HEK293T (cell line): ENCODE results near the gene ACTR10.

Experiments
- CTCF ChIA-PET: fragments of 350-600 bp; formaldehyde crosslinking; extraction: SDS; loops from one replicate; lab custom pipeline; 2021; ENCODE audit warnings: antibody characterized with exemption, inconsistent platforms; lab: Yijun Ruan, JAX
- POLR2A ChIA-PET: fragments of 350-600 bp; formaldehyde crosslinking; extraction: SDS; loops from one replicate; lab custom pipeline; 2020; ENCODE audit warnings: antibody characterized with exemption, inconsistent platforms; lab: Yijun Ruan, JAX
- DNase-seq: peaks from one replicate; pipeline ENCODE4 v3.0.0; 2012; ENCODE audit warnings: mixed read lengths; ENCODE audit errors: extremely low spot score
- ARNT ChIP-seq: fragments of 450-650 bp; IDR thresholded peaks from 2 replicates; pipeline ENCODE4 v1.6.1; 2017; ENCODE audit warnings: mild to moderate bottlenecking
- BHLHE40 ChIP-seq: fragments of 450-650 bp; IDR thresholded peaks from 2 replicates; pipeline ENCODE4 v1.6.1; 2016; ENCODE audit warnings: mild to moderate bottlenecking, moderate library complexity, borderline replicate concordance
- CTBP1 ChIP-seq: fragments of 450-650 bp; IDR thresholded peaks from 2 replicates; pipeline ENCODE4 v1.6.1; 2016; ENCODE audit warnings: borderline replicate concordance
- ELF4 ChIP-seq: fragments of 450-650 bp; IDR thresholded peaks from 2 replicates; pipeline ENCODE4 v1.6.1; 2017; ENCODE audit warnings: antibody characterized with exemption
- FOXA1 ChIP-seq: fragments of 450-650 bp; IDR thresholded peaks from 2 replicates; pipeline ENCODE4 v1.6.1; 2016; ENCODE audit warnings: mild to moderate bottlenecking
- FOXK2 ChIP-seq: fragments of 450-650 bp; IDR thresholded peaks from 2 replicates; pipeline ENCODE4 v1.6.1; 2016; ENCODE audit warnings: mild to moderate bottlenecking
- FOXM1 ChIP-seq: fragments of 450-650 bp; IDR thresholded peaks from 2 replicates; pipeline ENCODE4 v1.6.1; 2017; ENCODE audit warnings: mild to moderate bottlenecking, borderline replicate concordance
- HDGF ChIP-seq: fragments of 450-650 bp; IDR thresholded peaks from 2 replicates; pipeline ENCODE4 v1.6.1; 2017; ENCODE audit warnings: antibody characterized with exemption, borderline replicate concordance
- L3MBTL2 ChIP-seq: fragments of 450-650 bp; conservative IDR thresholded peaks from 2 replicates; pipeline ENCODE4 v1.6.1; 2016; ENCODE audit warnings: mild to moderate bottlenecking
- LEF1 ChIP-seq: fragments of 450-650 bp; IDR thresholded peaks from 2 replicates; pipeline ENCODE4 v1.6.1; 2017; ENCODE audit warnings: mild to moderate bottlenecking, borderline replicate concordance
- NFRKB ChIP-seq: fragments of 450-650 bp; IDR thresholded peaks from 2 replicates; pipeline ENCODE4 v1.6.1; 2016; ENCODE audit warnings: mild to moderate bottlenecking, moderate library complexity
- SP1 ChIP-seq: fragments of 450-650 bp; IDR thresholded peaks from 2 replicates; pipeline ENCODE4 v1.6.1; 2017
- SUZ12 ChIP-seq: fragments of 450-650 bp; IDR thresholded peaks from 2 replicates; pipeline ENCODE4 v1.6.1; 2016; ENCODE audit warnings: mild to moderate bottlenecking
- TARDBP ChIP-seq: fragments of 450-650 bp; IDR thresholded peaks from 2 replicates; pipeline ENCODE4 v1.6.1; 2016
- ZNF384 ChIP-seq: fragments of 450-650 bp; IDR thresholded peaks from 2 replicates; pipeline ENCODE4 v1.6.1; 2016
- TF ChIP-seq, protein P1 (sequence below): fragments of 450-650 bp; IDR thresholded peaks from 2 replicates; pipeline ENCODE4 v1.6.1; 2016

ACTR10 gene

GRCh38 chr14:58270628-58271027 lies 70.7 kb downstream of the ACTR10 start:
- POLR2A ChIA-PET = no interaction called here
- CTCF ChIA-PET = no interaction called here
- DNase-seq = no peak
- TF ChIP-seq ARNT (no peak), CTBP1 (no peak), SUZ12 (no peak), ELF4 (no peak), NFRKB (no peak), ZNF384 (no peak), L3MBTL2 (no peak), FOXK2 (no peak), LEF1 (no peak), TARDBP (no peak), SP1 (no peak), FOXM1 (no peak), FOXA1 (no peak), HDGF (no peak), BHLHE40 (no peak)
- TF ChIP-seq, protein P1, sequence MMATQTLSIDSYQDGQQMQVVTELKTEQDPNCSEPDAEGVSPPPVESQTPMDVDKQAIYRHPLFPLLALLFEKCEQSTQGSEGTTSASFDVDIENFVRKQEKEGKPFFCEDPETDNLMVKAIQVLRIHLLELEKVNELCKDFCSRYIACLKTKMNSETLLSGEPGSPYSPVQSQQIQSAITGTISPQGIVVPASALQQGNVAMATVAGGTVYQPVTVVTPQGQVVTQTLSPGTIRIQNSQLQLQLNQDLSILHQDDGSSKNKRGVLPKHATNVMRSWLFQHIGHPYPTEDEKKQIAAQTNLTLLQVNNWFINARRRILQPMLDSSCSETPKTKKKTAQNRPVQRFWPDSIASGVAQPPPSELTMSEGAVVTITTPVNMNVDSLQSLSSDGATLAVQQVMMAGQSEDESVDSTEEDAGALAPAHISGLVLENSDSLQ = no peak

DNA sequence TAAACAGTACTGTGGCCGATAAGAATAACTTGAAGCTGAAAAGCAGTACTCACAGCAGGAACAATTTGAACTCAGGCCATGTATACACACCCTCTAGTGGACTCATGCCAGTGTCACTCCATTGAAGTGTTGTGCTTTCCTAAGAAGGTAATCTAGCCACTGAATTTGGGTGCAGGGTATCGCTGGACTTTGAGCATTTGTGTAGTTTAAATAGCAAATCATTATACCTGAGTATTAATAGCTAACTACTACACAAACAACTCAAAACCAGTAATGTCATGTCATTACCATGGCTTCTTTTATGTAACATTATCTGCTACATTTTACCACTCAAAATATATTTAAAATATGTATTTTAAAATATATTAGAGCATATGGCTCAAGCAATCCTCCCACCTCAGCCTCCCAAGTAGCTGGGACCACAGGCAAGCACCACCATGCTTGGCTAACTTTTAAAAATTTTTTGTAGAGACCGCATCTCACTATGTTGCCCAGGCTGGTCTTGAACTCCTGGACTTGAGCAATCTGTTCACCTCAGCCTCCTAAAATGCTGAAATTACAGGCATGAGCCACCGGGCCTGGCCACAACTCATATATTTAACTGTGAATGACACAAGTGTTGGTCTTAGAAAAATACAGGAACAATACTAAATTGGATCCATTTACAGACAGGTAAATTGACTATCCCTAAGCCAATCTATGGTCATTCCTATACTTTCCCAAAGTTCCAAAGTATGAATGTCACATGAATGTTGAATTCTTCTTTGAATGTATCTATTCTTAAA lies 72.8 kb downstream of the ACTR10 start:
- ChIA-PET CTCF (no interaction called here), POLR2A (interaction anchor here (0.7 to 4.6 kb wide), 2 partner anchors 25 to 28 kb away, joined by 3 to 21 read pairs; partner anchors contain the start of genes ARID4A and PSMA3)
- TF ChIP-seq SUZ12 (no peak), ARNT (no peak), ELF4 (no peak)
- peak; percentile 17 for DNase-seq

GRCh38 chr14:58274881-58275280 lies 74.9 kb downstream of the ACTR10 start:
- CTCF ChIA-PET = interaction anchor here (1.1 kb wide), 1 partner anchor 8 kb away, joined by 3 read pairs; no protein-coding TSS in a partner anchor
- no peak for DNase-seq
- POLR2A ChIA-PET = interaction anchor here (4.6 kb wide), 1 partner anchor 23 kb away, joined by 21 read pairs; the partner anchor contains the start of gene ARID4A
- TF ChIP-seq, protein P1 = no peak
- no peak for TF ChIP-seq SUZ12
- no peak for TF ChIP-seq ELF4

DNA sequence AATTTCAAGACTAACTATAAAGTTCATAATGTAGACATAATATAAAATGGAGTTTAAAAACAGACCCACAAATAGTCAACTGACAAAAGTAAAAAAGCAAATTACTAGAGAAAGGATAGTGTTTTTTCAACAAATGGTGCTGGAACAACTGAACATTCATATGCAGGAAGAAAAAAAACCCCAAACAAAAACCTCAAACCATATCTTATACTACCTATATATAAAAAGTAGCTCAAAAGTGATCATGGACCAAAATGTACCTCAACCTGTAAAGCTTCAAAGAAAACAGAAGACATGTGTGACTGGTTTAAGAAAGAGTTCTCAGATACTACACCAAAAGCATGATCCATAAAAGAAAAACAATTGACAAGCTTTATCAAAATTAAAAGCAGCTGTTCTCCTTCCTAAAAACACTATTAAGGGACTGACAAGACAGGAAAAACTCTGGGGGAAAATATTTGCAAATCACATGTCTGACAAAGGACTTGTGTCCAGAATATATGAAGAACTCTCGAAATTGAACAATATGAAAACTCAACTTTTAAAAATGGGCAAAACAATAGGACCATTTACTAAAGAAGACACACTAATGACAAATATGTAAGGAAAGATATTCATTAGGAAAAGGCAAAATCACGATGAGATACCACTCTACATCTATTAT lies 75.7 kb downstream of the ACTR10 start:
- ChIA-PET CTCF (interaction anchor here (1.1 kb wide), 1 partner anchor 9 kb away, joined by 3 read pairs; no protein-coding TSS in a partner anchor), POLR2A (interaction anchor here (4.6 kb wide), 1 partner anchor 22 kb away, joined by 21 read pairs; the partner anchor contains the start of gene ARID4A)
- no peak for DNase-seq
- no peak for TF ChIP-seq BHLHE40
- no peak for TF ChIP-seq SUZ12
- TF ChIP-seq NFRKB = no peak
- no peak for TF ChIP-seq CTBP1
- no peak for TF ChIP-seq ELF4
- TF ChIP-seq SP1 = no peak
- TF ChIP-seq ARNT = no peak
- TF ChIP-seq FOXM1 = no peak
- no peak for TF ChIP-seq TARDBP
- TF ChIP-seq, protein P1 = no peak
- no peak for TF ChIP-seq LEF1
- TF ChIP-seq FOXK2 = no peak
- TF ChIP-seq L3MBTL2 = no peak
- TF ChIP-seq HDGF = no peak
- TF ChIP-seq ZNF384 = no peak
- TF ChIP-seq FOXA1 = no peak

GRCh38 chr14:58276208-58276607 lies 76.3 kb downstream of the ACTR10 start:
- no peak for DNase-seq
- POLR2A ChIA-PET = no interaction called here
- CTCF ChIA-PET = interaction anchor here (1.1 kb wide), 1 partner anchor 9 kb away, joined by 3 read pairs; no protein-coding TSS in a partner anchor
- no peak for TF ChIP-seq ARNT
- no peak for TF ChIP-seq HDGF

DNA sequence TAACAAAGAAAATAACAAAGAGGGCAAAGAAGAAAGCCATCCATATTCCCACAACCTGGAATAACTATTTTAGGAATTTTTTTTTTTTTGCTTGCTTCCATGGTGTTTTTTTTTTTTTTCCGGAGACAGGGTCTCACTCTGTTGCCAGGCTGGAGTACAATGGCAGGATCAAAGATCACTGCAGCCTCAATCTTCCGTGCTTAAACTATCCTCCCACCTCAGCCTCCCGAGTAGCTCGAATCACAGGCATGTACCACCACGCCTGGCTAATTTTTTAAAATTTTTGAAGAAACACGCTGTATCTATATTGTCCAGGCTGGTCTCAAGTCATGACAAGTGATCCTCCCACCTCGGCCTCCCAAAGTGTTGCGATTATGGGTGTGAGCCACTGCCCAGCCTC lies 78.2 kb downstream of the ACTR10 start:
- no peak for DNase-seq
- ChIA-PET POLR2A (interaction anchor here (1.3 kb wide), 1 partner anchor 20 kb away, joined by 4 read pairs; the partner anchor contains the start of gene ARID4A), CTCF (no interaction called here)
- TF ChIP-seq SP1 (no peak), BHLHE40 (no peak), FOXK2 (no peak), SUZ12 (no peak), ZNF384 (no peak), CTBP1 (no peak)
- TF ChIP-seq, protein P1 = no peak
